ENCODE measurements around the gene FAM3B. TPM values are rescaled to one million over a fixed set of nuclear protein-coding genes. Genes with fewer than 3 reads are reported as not detected.

FAM3B gene
- total and polyA plus RNA-seq, 2 experiments from 2014 or later: 2.5 to 3.6 TPM

GRCh38 chr21:41367301-41367944, 50.8 kb downstream of the FAM3B start:
- Histone ChIP-seq H3K9me2 (ENCODE audit: insufficient read depth) (0 out of 2 replicates have a peak, but pooled peaks cover 10% of the 10 kb centered on the region), H3K4me2 (no peak overlapping the region), H2AFZ (no peak overlapping the region), H3K27me3 (ENCODE audit: insufficient read depth) (no peaks in the 10 kb centered on the region), H3K36me3 (ENCODE audit: insufficient read depth) (no peaks in the 10 kb centered on the region), H3K79me2 (replicated peaks; ENCODE audit: insufficient read depth) (0 out of 2 replicates have a peak, but pooled peaks cover 7% of the 10 kb centered on the region), H3K4me1 (ENCODE audit: insufficient read depth) (peaks cover 16% of the 10 kb centered on the region; the same call in 1 of the 2 replicates), H3F3A (replicated peaks; ENCODE audit: low read depth) (no peaks in the 10 kb centered on the region), H4K20me1 (replicated peaks; ENCODE audit: insufficient read depth) (no peaks in the 10 kb centered on the region), H3K27ac (ENCODE audit: low read depth) (no peak overlapping the region), H3K4me3 (no peak overlapping the region)
- Mint-ChIP-seq H3K4me3 (no peak overlapping the region), H3K36me3 (ENCODE audit: low read depth) (no peaks in the 10 kb centered on the region), H3K9me3 (no peaks in the 10 kb centered on the region; the same call in 2 of the 3 replicates), H3K27ac (no peak overlapping the region), H3K4me1 (peaks cover 10% of the 10 kb centered on the region), H3K27me3 (ENCODE audit: insufficient read depth, low read depth, poor library complexity) (peaks cover 7% of the 10 kb centered on the region)
- TF ChIP-seq, protein P1, sequence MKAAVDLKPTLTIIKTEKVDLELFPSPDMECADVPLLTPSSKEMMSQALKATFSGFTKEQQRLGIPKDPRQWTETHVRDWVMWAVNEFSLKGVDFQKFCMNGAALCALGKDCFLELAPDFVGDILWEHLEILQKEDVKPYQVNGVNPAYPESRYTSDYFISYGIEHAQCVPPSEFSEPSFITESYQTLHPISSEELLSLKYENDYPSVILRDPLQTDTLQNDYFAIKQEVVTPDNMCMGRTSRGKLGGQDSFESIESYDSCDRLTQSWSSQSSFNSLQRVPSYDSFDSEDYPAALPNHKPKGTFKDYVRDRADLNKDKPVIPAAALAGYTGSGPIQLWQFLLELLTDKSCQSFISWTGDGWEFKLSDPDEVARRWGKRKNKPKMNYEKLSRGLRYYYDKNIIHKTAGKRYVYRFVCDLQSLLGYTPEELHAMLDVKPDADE (IDR thresholded peaks at IDR 0.05): no peak
- TF ChIP-seq STAT1 (IDR thresholded peaks at IDR 0.05; ENCODE audit: unreplicated experiment): no peak
- TF ChIP-seq, protein P2, sequence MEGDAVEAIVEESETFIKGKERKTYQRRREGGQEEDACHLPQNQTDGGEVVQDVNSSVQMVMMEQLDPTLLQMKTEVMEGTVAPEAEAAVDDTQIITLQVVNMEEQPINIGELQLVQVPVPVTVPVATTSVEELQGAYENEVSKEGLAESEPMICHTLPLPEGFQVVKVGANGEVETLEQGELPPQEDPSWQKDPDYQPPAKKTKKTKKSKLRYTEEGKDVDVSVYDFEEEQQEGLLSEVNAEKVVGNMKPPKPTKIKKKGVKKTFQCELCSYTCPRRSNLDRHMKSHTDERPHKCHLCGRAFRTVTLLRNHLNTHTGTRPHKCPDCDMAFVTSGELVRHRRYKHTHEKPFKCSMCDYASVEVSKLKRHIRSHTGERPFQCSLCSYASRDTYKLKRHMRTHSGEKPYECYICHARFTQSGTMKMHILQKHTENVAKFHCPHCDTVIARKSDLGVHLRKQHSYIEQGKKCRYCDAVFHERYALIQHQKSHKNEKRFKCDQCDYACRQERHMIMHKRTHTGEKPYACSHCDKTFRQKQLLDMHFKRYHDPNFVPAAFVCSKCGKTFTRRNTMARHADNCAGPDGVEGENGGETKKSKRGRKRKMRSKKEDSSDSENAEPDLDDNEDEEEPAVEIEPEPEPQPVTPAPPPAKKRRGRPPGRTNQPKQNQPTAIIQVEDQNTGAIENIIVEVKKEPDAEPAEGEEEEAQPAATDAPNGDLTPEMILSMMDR (conservative IDR thresholded peaks at IDR 0.05; ENCODE audit: low read depth in 2 of 2): no peak
- TF ChIP-seq ZNF462 (CRISPR knock-in tag; IDR thresholded peaks at IDR 0.05): no peak
- no peak for TF ChIP-seq REST (IDR thresholded peaks at IDR 0.05; ENCODE audit: unreplicated experiment)
- no peak for TF ChIP-seq CREB1 (CRISPR knock-in tag; IDR thresholded peaks at IDR 0.05; ENCODE audit: low read depth)
- no peak for TF ChIP-seq ZNF114 (CRISPR knock-in tag; IDR thresholded peaks at IDR 0.05)
- TF ChIP-seq JUNB (IDR thresholded peaks at IDR 0.05; ENCODE audit: unreplicated experiment): no peak
- DNase-seq (ENCODE audit: low spot score): no peak
- no peak for ATAC-seq

All from GM23338 (cell line).